OCI-M1 (cell line): Measurements from ENCODE around the gene OR2T33.
"Not testable (repeated sequence)": the region's sequence is repeated elsewhere in the genome, so short reads cannot be mapped to it uniquely, and the experiment has no call there.

Experiments
- DNase-seq: peaks from one replicate; lab custom pipeline; 2025; lab: John Stamatoyannopoulos, UW

The OR2T33 gene, protein sequence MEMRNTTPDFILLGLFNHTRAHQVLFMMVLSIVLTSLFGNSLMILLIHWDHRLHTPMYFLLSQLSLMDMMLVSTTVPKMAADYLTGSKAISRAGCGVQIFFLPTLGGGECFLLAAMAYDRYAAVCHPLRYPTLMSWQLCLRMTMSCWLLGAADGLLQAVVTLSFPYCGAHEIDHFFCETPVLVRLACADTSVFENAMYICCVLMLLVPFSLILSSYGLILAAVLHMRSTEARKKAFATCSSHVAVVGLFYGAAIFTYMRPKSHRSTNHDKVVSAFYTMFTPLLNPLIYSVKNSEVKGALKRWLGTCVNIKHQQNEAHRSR

DNA sequence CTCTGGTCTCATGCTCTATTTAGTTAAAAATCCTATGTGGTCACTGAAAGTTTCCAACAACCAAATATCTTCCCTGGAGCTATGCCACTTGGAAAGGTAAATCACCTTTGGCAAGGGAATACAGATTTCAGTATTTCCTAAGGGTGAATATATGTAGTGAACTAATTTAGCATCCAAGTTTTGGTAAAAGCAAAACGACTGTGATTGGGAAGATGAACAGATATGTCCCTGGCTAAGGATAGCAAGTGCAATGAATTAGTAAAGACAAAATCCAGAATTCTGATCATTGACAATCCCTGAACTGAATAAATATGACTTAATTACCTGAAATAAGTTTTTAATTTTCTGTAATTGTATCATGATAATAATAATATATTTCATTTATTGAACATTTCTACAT is at the start of gene OR2T33:
OR2T33 (minus strand) TSS at position 101 of the 400 bp plus-strand sequence. CDS start 4,162 bp downstream, outside the sequence.
- DNase-seq, result no peak

DNA sequence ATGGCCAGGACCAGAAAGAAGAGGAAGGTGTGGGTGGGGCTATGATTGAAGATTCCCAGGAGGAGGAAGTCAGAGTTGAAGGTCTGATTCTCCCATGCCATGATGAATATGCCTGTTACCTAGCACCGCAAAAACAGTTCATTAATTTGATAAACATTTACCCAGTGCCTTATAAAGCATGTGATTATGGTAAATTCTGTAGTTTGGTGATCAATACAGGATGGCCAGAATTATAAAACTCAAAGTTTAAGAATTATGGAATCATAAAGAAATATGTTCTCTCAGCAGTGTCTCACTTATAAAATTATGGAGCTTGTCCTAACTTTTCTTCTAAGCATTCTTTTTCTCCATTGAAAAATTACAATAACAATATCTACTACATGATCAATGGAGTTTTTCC is 46.7 kb upstream of the OR2T33 start, which contains the start of gene OR2M7:
OR2M7 (minus strand) TSS at position 101 of the 400 bp plus-strand sequence; CDS start at position 101, 0 bp downstream.
- DNase-seq, result no peak

DNA sequence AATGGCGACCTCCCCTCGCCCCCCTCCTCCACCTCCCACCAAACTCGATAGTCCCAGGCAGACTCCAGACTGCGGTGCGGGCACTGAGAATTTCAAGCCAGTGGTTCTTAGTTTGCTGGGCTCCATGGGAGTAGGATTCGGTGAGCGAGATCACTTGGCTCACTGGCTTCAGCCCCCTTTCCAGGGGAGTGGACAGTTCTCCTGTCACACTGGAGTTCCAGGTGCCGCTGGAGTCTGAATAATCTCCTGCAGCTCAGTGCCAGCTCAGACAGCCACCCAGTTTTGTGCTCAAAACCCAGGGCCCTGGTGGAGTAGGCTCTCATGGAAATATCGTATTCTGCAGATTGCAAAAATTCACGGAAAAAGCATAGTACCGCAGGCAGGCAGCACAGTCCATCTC is 39.0 kb upstream of the OR2T33 start:
- DNase-seq, result no peak

DNA sequence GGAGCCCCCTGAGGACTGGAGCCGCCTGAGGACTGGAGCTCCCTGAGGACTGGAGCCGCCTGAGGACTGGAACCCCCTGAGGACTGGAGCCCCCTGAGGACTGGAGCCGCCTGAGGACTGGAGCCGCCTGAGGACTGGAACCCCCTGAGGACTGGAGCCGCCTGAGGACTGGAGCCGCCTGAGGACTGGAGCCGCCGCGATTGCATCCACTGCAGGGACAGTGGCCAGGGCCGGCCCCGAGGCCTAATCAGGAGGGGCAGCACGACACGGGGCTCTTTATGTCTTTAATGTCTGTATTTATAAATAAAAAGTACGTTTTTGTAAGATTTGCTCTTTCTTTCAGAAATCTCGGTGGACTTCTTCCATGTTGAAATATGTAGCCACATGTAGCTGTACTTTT is 29.0 kb upstream of the OR2T33 start:
- not testable (repeated sequence) for DNase-seq

DNA sequence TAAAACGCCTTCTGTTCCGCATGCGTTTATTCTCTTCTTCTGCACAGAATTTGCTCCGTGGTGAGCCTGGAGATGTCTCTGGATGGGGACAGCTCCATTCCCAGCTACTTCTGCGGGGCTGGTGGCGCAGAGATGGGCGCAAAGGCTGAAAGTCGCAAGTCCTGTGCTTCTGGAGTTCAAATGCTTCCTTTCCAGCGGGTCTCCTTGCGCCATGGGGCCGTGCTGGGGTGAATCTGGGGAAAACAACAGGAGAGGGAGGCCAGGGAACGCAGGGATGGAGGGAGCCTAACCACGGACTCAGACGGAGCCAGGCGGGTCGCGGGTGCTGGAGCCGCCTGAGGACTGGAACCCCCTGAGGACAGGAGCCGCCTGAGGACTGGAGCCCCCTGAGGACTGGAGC is 28.3 kb upstream of the OR2T33 start:
- no peak for DNase-seq

DNA sequence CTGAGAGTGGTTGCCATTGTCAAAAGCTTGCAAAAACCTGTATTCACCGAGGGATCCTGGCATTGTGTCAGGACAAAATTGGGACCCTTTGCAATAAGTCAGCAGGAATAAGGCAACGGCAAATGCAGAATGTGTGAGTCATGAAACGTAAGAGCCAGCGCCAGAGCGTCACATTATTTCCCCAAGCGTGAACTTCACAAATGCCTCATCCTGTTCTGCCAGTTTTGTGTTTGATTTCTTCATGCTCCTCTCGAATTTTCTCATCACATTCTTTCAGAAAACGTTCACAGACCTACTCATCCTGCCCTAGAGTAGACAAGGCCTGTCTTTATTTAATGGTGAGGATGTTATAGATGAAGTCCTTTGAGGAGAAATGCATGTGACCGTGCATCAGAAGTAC is 27.9 kb upstream of the OR2T33 start:
- not testable (repeated sequence) for DNase-seq

DNA sequence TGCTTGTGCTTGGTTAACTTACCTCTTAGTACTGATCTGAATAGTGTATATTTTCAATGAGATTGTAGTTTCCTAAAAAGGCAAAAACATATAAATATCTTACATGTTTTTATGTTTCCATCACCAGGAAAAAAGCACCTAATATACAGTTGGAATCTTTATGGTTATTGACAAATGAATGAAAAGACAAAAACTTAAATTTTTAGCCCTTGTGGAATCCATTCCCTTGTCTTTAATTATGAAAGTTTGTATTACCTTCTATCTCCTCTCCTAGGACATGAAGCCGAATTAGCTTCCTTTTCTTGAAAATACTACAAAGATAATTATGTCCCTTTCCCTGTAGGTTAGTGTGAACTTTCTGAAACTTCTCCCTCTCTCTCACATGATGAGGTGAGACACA is 25.5 kb upstream of the OR2T33 start, which contains the start of gene OR2T12:
OR2T12 (minus strand) TSS at position 101 of the 400 bp plus-strand sequence. CDS start 7,846 bp downstream, outside the sequence.
- DNase-seq, result no peak

DNA sequence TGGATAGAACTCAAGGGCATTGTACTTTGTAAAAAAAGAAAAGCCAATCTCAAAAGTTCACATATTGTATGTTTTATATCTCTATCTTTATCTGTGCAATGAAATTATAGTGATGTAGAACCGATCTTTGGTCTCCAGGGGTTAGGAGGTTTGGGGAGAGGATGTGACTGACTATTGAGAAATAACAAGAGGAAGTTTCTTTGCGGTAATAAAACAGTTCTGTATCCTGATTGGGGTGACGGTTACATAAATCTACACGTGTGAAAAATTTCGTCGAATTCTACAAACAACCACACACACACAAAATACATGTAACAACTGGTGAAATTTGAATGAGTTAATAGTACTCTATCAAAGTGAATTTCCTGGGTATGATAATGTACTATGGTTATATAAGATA is 10.6 kb upstream of the OR2T33 start:
- peak; percentile 36 for DNase-seq

DNA sequence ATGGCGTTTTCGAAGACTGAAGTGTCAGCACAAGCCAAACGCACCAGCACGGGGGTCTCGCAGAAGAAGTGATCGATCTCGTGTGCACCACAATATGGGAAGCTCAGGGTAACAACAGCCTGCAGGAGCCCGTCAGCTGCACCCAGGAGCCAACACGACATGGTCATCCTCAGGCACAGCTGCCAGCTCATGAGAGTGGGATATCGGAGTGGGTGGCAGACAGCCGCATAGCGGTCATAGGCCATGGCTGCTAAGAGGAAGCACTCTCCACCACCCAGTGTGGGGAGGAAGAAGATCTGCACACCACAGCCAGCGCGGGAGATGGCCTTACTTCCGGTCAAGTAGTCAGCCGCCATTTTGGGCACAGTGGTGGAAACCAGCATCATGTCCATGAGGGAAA is 4.6 kb downstream of the OR2T33 start:
- DNase-seq, result not testable (repeated sequence)

DNA sequence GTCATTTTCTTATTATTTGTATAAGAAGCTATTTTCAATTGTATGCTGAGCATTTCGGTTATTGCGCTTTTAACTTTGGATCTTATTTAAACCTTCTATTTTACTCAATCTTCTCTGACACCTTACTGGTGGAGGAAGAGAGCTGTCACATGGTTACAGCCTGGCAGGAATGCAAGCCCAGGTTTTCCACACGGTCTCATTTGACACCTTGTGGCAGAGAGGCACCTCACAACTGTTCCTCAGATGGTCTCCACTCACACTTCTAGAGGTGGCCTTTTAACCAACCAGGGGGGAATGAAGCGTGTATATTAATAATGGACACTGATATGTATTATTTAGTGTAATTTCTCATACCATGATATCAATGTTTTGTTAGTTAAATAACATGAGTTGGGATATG is 9.6 kb downstream of the OR2T33 start:
- DNase-seq, result peak; percentile 27

DNA sequence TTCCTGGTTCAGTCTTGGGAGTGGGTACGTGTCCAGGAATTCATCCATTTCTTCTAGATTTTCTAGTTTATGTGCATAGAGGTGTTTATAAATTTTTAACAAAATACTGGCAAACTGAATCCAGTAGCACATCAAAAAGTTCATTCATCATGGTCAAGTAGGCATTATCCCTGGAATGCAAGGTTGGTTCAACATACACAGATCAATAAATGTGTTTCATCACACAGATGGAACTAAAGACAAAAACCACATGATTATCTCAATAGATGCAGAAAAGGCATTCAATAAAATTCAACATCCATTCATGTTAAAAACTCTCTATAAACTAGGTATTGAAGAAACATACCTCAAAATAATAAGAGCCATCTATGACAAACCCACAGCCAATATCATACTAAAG is 18.5 kb downstream of the OR2T33 start:
- DNase-seq, result not testable (repeated sequence)

DNA sequence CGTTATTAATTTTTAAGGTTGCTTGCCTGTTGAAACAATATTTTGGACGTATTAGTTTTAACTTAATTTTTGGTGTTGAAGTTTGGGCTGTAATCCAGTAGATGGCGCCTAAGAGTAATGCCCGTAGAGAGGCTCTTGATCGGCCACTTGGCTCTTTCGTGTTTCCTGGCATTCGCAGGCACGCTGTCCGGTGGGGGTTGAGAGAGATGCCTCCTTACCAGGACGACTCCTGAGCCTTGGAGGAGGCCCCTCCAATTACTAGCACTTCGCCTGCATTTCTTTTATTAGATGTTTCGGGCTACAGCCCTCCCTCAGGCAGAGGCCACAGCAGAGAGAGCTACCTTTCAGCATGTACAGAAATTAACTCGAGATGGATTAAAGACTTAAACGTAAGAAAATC is 34.6 kb downstream of the OR2T33 start:
- peak; percentile 84 for DNase-seq

DNA sequence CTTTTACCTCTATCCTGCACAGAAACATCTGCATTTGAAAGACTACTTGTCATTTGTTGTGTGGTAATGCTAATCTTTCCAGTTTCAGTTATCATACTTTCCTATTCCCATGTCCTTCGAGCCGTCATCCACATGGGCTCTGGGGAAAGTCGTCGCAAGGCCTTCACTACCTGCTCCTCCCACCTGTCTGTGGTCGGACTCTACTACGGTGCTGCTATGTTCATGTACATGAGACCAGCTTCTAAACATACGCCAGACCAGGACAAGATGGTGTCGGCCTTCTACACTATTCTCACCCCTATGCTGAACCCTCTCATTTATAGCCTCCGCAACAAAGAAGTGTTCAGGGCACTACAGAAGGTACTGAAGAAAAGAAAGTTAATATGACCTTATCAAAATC is 38.3 kb downstream of the OR2T33 start:
- no peak for DNase-seq

DNA sequence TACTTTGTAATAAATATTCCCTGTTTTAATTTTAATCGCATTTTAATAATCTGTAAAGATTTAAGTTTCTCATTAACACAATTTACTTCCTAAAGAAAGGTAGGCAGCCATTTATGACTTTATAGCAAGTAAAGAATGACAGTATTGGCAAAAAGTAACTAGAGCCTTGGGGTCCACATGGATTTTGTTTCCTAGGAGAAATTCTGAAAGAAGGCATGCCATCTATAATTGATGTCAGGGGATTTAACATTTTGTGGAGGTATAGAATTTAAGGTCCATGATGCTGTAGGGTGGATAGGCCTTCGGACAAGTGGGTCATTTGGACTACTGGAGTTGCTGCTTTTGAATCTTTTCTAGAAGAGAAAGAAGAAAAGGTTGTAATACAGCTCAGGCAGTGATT is 46.7 kb downstream of the OR2T33 start, which contains the start of gene OR2M4:
OR2M4 (plus strand) TSS at position 301 of the 400 bp plus-strand sequence. CDS start 7,512 bp downstream, outside the sequence.
- DNase-seq, result no peak

DNA sequence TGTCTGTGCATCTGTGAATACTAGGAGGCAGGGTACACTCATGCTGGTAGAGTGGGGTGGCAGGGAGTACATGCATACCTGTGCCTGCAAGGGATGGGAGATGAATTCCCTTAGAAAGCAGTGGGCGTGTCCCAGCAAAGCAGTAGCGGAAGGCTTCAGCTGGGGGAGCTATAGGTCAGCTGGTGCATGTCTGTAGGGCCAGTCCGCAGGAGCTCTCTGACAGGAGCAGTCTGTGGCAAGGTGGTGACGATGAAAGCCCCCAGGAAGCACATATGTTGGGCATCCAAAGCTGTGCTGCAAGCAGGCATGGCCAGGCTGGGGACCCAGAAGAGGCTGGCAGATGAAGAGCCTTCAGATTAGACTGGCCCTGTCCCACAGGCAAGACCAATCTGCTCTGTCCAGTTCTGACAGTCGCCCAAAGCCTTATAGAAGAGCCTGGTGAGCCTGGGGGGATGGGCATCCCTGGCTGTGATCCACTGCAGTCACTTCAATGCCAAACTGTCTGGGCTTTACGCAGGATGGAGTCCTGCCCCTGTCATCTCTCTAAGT is 48.3 kb downstream of the OR2T33 start:
- no peak for DNase-seq

DNA sequence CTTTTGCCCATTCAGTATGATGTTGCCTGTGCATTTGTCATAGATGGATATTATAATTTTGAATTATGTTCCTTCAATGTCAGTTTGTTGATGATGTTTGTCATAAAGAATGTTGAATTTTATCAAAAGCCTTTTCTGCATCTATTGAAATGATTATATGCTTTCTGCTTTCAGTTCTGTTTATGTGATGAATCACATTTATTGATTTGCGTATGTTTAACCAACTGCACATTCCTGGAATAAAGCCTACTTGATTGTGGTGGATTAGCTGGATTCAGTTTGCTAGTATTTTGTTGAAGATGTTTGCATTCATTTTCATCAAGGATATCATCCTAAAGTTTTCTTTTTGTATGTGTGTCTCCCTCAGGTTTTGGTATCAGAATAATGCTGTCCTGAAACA is 52.2 kb downstream of the OR2T33 start:
- no peak for DNase-seq
